Measurements from ENCODE around the gene CHN2. TPM values are rescaled to one million over a fixed set of nuclear protein-coding genes. Genes with fewer than 3 reads are reported as not detected.

Gene CHN2
- total RNA-seq, 1 donor from 2014 or later: 14.2 TPM

GRCh38 chr7:29372351-29373090 is 177.9 kb downstream of the CHN2 start:
- H3K27me3 ChIP-seq (ENCODE audit: low read depth): no peaks in the 10 kb centered on the region
- H3K4me1 ChIP-seq: peaks cover 4% of the 10 kb centered on the region
- no peak overlapping the region for H3K27ac ChIP-seq
- no peaks in the 10 kb centered on the region for H3K36me3 ChIP-seq
- no peak for ATAC-seq
- intact Hi-C loops (cut with DNase I): no loop called here
- no peak for TF ChIP-seq CTCF (IDR thresholded peaks at IDR 0.05)
- H3K9me3 ChIP-seq: no peaks in the 10 kb centered on the region
- H3K4me3 ChIP-seq: no peak overlapping the region
- DNase-seq: no peak

- no peaks in the 10 kb centered on the region for H3K27me3 ChIP-seq (ENCODE audit: low read depth)
- H3K4me3 ChIP-seq: no peak overlapping the region
- DNase-seq (no peak), ATAC-seq (no peak)
- H3K36me3 ChIP-seq: no peaks in the 10 kb centered on the region
- peaks cover 4% of the 10 kb centered on the region for H3K4me1 ChIP-seq
- no peaks in the 10 kb centered on the region for H3K9me3 ChIP-seq
- no peak for TF ChIP-seq CTCF (IDR thresholded peaks at IDR 0.05)
- no peak overlapping the region for H3K27ac ChIP-seq
- intact Hi-C loops (cut with DNase I): no loop called here
Observed at GRCh38 chr7:29375641-29376562, 181.3 kb downstream of the CHN2 start.

GRCh38 chr7:29377718-29378117 is 183.1 kb downstream of the CHN2 start:
- no peak for TF ChIP-seq CTCF (IDR thresholded peaks at IDR 0.05)
- intact Hi-C loops (cut with DNase I): no loop called here
- ATAC-seq (no peak), DNase-seq (no peak)
- Histone ChIP-seq H3K36me3 (no peaks in the 10 kb centered on the region), H3K9me3 (no peaks in the 10 kb centered on the region), H3K4me1 (peaks cover 4% of the 10 kb centered on the region), H3K4me3 (no peak overlapping the region), H3K27ac (no peak overlapping the region), H3K27me3 (ENCODE audit: low read depth) (no peaks in the 10 kb centered on the region)

GRCh38 chr7:29379551-29379950 is 185.0 kb downstream of the CHN2 start:
- Histone ChIP-seq H3K36me3 (no peaks in the 10 kb centered on the region), H3K4me1 (peaks cover 4% of the 10 kb centered on the region), H3K27me3 (ENCODE audit: low read depth) (no peaks in the 10 kb centered on the region), H3K9me3 (no peaks in the 10 kb centered on the region), H3K4me3 (no peak overlapping the region), H3K27ac (no peak overlapping the region)
- DNase-seq (no peak), ATAC-seq (no peak)
- intact Hi-C loops (cut with DNase I): no loop called here
- TF ChIP-seq CTCF (IDR thresholded peaks at IDR 0.05): no peak

- H3K27me3 ChIP-seq (ENCODE audit: low read depth): no peaks in the 10 kb centered on the region
- DNase-seq (no peak), ATAC-seq (no peak)
- no peaks in the 10 kb centered on the region for H3K4me1 ChIP-seq
- no peak overlapping the region for H3K4me3 ChIP-seq
- no peaks in the 10 kb centered on the region for H3K36me3 ChIP-seq
- no peak for TF ChIP-seq CTCF (IDR thresholded peaks at IDR 0.05)
- H3K27ac ChIP-seq: no peak overlapping the region
- no peaks in the 10 kb centered on the region for H3K9me3 ChIP-seq
- intact Hi-C loops (cut with DNase I): no loop called here
Observed at GRCh38 chr7:29381206-29382094, 186.9 kb downstream of the CHN2 start.
